Liver (tissue), 3 donors: ENCODE measurements around the gene PSRC1.

ENCODE experiments used
- GABPA ChIP-seq, 2 donors: IDR thresholded peaks in 1 of 2; conservative IDR thresholded peaks in 1 of 2; 2 replicates each; pipeline ENCODE4 v1.6.1; 2016; ENCODE audit warnings: antibody characterized with exemption in 2 of 2, mild to moderate bottlenecking in 1 of 2, moderate library complexity in 1 of 2
- JUND ChIP-seq, 2 donors: IDR thresholded peaks; 2 replicates each; pipeline ENCODE4 v1.6.1; 2016; ENCODE audit warnings: antibody characterized with exemption in 2 of 2
- RXRA ChIP-seq, 2 donors: IDR thresholded peaks; 2 replicates each; pipeline ENCODE4 v1.6.1; 2017 to 2018; ENCODE audit warnings: antibody characterized with exemption in 2 of 2, mild to moderate bottlenecking in 1 of 2
- SP1 ChIP-seq: IDR thresholded peaks from 2 replicates; pipeline ENCODE4 v1.6.1; 2018; ENCODE audit warnings: antibody characterized with exemption, mild to moderate bottlenecking
- YY1 ChIP-seq: IDR thresholded peaks from 2 replicates; pipeline ENCODE4 v1.6.1; 2016; ENCODE audit warnings: antibody characterized with exemption, mild to moderate bottlenecking
- TF ChIP-seq, protein P1 (sequence below): fragments of 150-350 bp; IDR thresholded peaks from 2 replicates; pipeline ENCODE4 v1.5.1; 2017; ENCODE audit warnings: improper control_type of control experiment, low read depth, low read length; ENCODE audit not compliant: missing input control
- TF ChIP-seq, protein P2 (sequence below): IDR thresholded peaks from 2 replicates; pipeline ENCODE4 v1.6.1; 2016; ENCODE audit warnings: antibody characterized with exemption, mild to moderate bottlenecking
- donor health status: healthy.
- donor health status: healthy.

DNA sequence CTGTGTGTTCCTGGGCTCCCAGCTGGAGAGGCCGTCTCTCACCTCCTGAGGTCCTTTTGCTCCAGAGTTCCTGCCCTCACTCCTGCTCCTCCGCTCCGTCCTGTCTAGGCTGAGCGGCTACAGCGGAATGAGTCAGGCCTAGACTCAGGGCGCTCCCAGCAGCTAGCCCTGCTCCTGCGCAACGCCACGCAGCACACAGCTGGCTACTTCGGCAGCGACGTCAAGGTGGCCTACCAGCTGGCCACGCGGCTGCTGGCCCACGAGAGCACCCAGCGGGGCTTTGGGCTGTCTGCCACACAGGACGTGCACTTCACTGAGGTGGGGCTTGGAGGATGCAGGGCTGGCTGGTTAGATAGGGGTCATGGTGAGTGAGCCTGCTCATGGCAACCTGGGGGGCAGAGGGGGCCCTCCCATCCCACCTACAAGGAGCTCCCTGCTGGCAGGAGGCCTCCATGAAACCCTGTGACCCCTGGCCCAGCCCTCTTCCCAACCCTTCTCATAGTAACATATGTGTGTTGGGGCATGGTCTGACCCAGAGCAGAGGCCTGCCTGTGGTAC lies 15.1 kb downstream of the PSRC1 start:
- TF ChIP-seq GABPA (IDR thresholded peaks at IDR 0.05 in 1 of 2, conservative IDR thresholded peaks at IDR 0.05 in 1 of 2), result no peak
- TF ChIP-seq, protein P1, sequence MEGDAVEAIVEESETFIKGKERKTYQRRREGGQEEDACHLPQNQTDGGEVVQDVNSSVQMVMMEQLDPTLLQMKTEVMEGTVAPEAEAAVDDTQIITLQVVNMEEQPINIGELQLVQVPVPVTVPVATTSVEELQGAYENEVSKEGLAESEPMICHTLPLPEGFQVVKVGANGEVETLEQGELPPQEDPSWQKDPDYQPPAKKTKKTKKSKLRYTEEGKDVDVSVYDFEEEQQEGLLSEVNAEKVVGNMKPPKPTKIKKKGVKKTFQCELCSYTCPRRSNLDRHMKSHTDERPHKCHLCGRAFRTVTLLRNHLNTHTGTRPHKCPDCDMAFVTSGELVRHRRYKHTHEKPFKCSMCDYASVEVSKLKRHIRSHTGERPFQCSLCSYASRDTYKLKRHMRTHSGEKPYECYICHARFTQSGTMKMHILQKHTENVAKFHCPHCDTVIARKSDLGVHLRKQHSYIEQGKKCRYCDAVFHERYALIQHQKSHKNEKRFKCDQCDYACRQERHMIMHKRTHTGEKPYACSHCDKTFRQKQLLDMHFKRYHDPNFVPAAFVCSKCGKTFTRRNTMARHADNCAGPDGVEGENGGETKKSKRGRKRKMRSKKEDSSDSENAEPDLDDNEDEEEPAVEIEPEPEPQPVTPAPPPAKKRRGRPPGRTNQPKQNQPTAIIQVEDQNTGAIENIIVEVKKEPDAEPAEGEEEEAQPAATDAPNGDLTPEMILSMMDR, result no peak
- TF ChIP-seq JUND (IDR thresholded peaks at IDR 0.05), result no peak
- TF ChIP-seq, protein P2, sequence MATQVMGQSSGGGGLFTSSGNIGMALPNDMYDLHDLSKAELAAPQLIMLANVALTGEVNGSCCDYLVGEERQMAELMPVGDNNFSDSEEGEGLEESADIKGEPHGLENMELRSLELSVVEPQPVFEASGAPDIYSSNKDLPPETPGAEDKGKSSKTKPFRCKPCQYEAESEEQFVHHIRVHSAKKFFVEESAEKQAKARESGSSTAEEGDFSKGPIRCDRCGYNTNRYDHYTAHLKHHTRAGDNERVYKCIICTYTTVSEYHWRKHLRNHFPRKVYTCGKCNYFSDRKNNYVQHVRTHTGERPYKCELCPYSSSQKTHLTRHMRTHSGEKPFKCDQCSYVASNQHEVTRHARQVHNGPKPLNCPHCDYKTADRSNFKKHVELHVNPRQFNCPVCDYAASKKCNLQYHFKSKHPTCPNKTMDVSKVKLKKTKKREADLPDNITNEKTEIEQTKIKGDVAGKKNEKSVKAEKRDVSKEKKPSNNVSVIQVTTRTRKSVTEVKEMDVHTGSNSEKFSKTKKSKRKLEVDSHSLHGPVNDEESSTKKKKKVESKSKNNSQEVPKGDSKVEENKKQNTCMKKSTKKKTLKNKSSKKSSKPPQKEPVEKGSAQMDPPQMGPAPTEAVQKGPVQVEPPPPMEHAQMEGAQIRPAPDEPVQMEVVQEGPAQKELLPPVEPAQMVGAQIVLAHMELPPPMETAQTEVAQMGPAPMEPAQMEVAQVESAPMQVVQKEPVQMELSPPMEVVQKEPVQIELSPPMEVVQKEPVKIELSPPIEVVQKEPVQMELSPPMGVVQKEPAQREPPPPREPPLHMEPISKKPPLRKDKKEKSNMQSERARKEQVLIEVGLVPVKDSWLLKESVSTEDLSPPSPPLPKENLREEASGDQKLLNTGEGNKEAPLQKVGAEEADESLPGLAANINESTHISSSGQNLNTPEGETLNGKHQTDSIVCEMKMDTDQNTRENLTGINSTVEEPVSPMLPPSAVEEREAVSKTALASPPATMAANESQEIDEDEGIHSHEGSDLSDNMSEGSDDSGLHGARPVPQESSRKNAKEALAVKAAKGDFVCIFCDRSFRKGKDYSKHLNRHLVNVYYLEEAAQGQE, result no peak
- no peak for TF ChIP-seq RXRA (IDR thresholded peaks at IDR 0.05)
- no peak for TF ChIP-seq YY1
- TF ChIP-seq SP1, result no peak
